ENCODE results near the gene ROR2.

Gene ROR2

GRCh38 chr9:91712811-91713210 lies 237.2 kb downstream of the ROR2 start:
- Histone ChIP-seq H3K4me2 (ENCODE audit: low read length) (no peak overlapping the region), H3K4me1 (ENCODE audit: control insufficient read depth, insufficient read depth, low read length) (no peaks in the 10 kb centered on the region), H3K9me3 (replicated peaks; ENCODE audit: low read length) (no peaks in the 10 kb centered on the region), H3K36me3 (ENCODE audit: insufficient read depth, low read length) (no peaks in the 10 kb centered on the region), H3K4me3 (ENCODE audit: low read length) (no peak overlapping the region), H3K9ac (ENCODE audit: low read depth, low read length) (no peak overlapping the region), H3K27me3 (ENCODE audit: control insufficient read depth, insufficient read depth, low read length) (peaks cover 13% of the 10 kb centered on the region)

GRCh38 chr9:91711755-91712601 lies 238.1 kb downstream of the ROR2 start:
- Histone ChIP-seq H3K36me3 (ENCODE audit: insufficient read depth, low read length) (no peaks in the 10 kb centered on the region), H3K4me1 (ENCODE audit: control insufficient read depth, insufficient read depth, low read length) (no peaks in the 10 kb centered on the region), H3K9me3 (replicated peaks; ENCODE audit: low read length) (no peaks in the 10 kb centered on the region), H3K4me2 (ENCODE audit: low read length) (no peak overlapping the region), H3K4me3 (ENCODE audit: low read length) (no peak overlapping the region), H3K9ac (ENCODE audit: low read depth, low read length) (no peak overlapping the region), H3K27me3 (ENCODE audit: control insufficient read depth, insufficient read depth, low read length) (peaks cover 13% of the 10 kb centered on the region)

GRCh38 chr9:91710158-91710557 lies 239.9 kb downstream of the ROR2 start:
- Histone ChIP-seq H3K36me3 (ENCODE audit: insufficient read depth, low read length) (no peaks in the 10 kb centered on the region), H3K9me3 (replicated peaks; ENCODE audit: low read length) (peaks cover 4% of the 10 kb centered on the region), H3K9ac (ENCODE audit: low read depth, low read length) (no peak overlapping the region), H3K4me2 (ENCODE audit: low read length) (no peak overlapping the region), H3K4me1 (ENCODE audit: control insufficient read depth, insufficient read depth, low read length) (no peaks in the 10 kb centered on the region), H3K27me3 (ENCODE audit: control insufficient read depth, insufficient read depth, low read length) (peaks cover 9% of the 10 kb centered on the region), H3K4me3 (ENCODE audit: low read length) (no peak overlapping the region)

GRCh38 chr9:91705386-91705785 lies 244.6 kb downstream of the ROR2 start:
- H3K4me3 ChIP-seq (ENCODE audit: low read length): no peak overlapping the region
- no peak overlapping the region for H3K9ac ChIP-seq (ENCODE audit: low read depth, low read length)
- peaks cover 4% of the 10 kb centered on the region for H3K9me3 ChIP-seq (replicated peaks; ENCODE audit: low read length)
- no peaks in the 10 kb centered on the region for H3K27me3 ChIP-seq (ENCODE audit: control insufficient read depth, insufficient read depth, low read length)
- H3K4me1 ChIP-seq (ENCODE audit: control insufficient read depth, insufficient read depth, low read length): no peaks in the 10 kb centered on the region
- H3K36me3 ChIP-seq (ENCODE audit: insufficient read depth, low read length): no peaks in the 10 kb centered on the region
- no peak overlapping the region for H3K4me2 ChIP-seq (ENCODE audit: low read length)

GRCh38 chr9:91700475-91700874 lies 249.6 kb downstream of the ROR2 start:
- H3K27me3 ChIP-seq (ENCODE audit: control insufficient read depth, insufficient read depth, low read length): peaks cover 4% of the 10 kb centered on the region
- H3K36me3 ChIP-seq (ENCODE audit: insufficient read depth, low read length): no peaks in the 10 kb centered on the region
- no peak overlapping the region for H3K4me3 ChIP-seq (ENCODE audit: low read length)
- no peak overlapping the region for H3K9ac ChIP-seq (ENCODE audit: low read depth, low read length)
- H3K4me2 ChIP-seq (ENCODE audit: low read length): no peak overlapping the region
- no peaks in the 10 kb centered on the region for H3K9me3 ChIP-seq (replicated peaks; ENCODE audit: low read length)
- no peaks in the 10 kb centered on the region for H3K4me1 ChIP-seq (ENCODE audit: control insufficient read depth, insufficient read depth, low read length)

- Histone ChIP-seq H3K36me3 (ENCODE audit: insufficient read depth, low read length) (no peaks in the 10 kb centered on the region), H3K4me2 (ENCODE audit: low read length) (no peak overlapping the region), H3K9ac (ENCODE audit: low read depth, low read length) (no peak overlapping the region), H3K4me3 (ENCODE audit: low read length) (no peak overlapping the region), H3K4me1 (ENCODE audit: control insufficient read depth, insufficient read depth, low read length) (no peaks in the 10 kb centered on the region), H3K9me3 (replicated peaks; ENCODE audit: low read length) (no peaks in the 10 kb centered on the region), H3K27me3 (ENCODE audit: control insufficient read depth, insufficient read depth, low read length) (peaks cover 13% of the 10 kb centered on the region)
Observed at GRCh38 chr9:91698266-91698665, 251.8 kb downstream of the ROR2 start.

GRCh38 chr9:91697201-91697600 lies 252.8 kb downstream of the ROR2 start:
- H3K9ac ChIP-seq (ENCODE audit: low read depth, low read length): no peak overlapping the region
- H3K4me2 ChIP-seq (ENCODE audit: low read length): no peak overlapping the region
- H3K9me3 ChIP-seq (replicated peaks; ENCODE audit: low read length): no peaks in the 10 kb centered on the region
- H3K36me3 ChIP-seq (ENCODE audit: insufficient read depth, low read length): no peaks in the 10 kb centered on the region
- peaks cover 14% of the 10 kb centered on the region for H3K27me3 ChIP-seq (ENCODE audit: control insufficient read depth, insufficient read depth, low read length)
- H3K4me3 ChIP-seq (ENCODE audit: low read length): no peak overlapping the region
- H3K4me1 ChIP-seq (ENCODE audit: control insufficient read depth, insufficient read depth, low read length): no peaks in the 10 kb centered on the region

- no peaks in the 10 kb centered on the region for H3K9me3 ChIP-seq (replicated peaks; ENCODE audit: low read length)
- H3K4me3 ChIP-seq (ENCODE audit: low read length): no peak overlapping the region
- no peak overlapping the region for H3K9ac ChIP-seq (ENCODE audit: low read depth, low read length)
- no peaks in the 10 kb centered on the region for H3K4me1 ChIP-seq (ENCODE audit: control insufficient read depth, insufficient read depth, low read length)
- no peak overlapping the region for H3K4me2 ChIP-seq (ENCODE audit: low read length)
- H3K27me3 ChIP-seq (ENCODE audit: control insufficient read depth, insufficient read depth, low read length): peaks cover 14% of the 10 kb centered on the region
- H3K36me3 ChIP-seq (ENCODE audit: insufficient read depth, low read length): no peaks in the 10 kb centered on the region
Observed at GRCh38 chr9:91694081-91694870, 255.8 kb downstream of the ROR2 start.

- Histone ChIP-seq H3K9me3 (replicated peaks; ENCODE audit: low read length) (no peaks in the 10 kb centered on the region), H3K9ac (ENCODE audit: low read depth, low read length) (no peak overlapping the region), H3K36me3 (ENCODE audit: insufficient read depth, low read length) (no peaks in the 10 kb centered on the region), H3K4me3 (ENCODE audit: low read length) (no peak overlapping the region), H3K4me2 (ENCODE audit: low read length) (no peak overlapping the region), H3K27me3 (ENCODE audit: control insufficient read depth, insufficient read depth, low read length) (peaks cover 14% of the 10 kb centered on the region), H3K4me1 (ENCODE audit: control insufficient read depth, insufficient read depth, low read length) (no peaks in the 10 kb centered on the region)
Observed at GRCh38 chr9:91693226-91693625, 256.8 kb downstream of the ROR2 start.

- Histone ChIP-seq H3K9me3 (replicated peaks; ENCODE audit: low read length) (no peaks in the 10 kb centered on the region), H3K4me1 (ENCODE audit: control insufficient read depth, insufficient read depth, low read length) (no peaks in the 10 kb centered on the region), H3K9ac (ENCODE audit: low read depth, low read length) (no peak overlapping the region), H3K27me3 (ENCODE audit: control insufficient read depth, insufficient read depth, low read length) (peaks cover 10% of the 10 kb centered on the region), H3K4me2 (ENCODE audit: low read length) (no peak overlapping the region), H3K4me3 (ENCODE audit: low read length) (no peak overlapping the region), H3K36me3 (ENCODE audit: insufficient read depth, low read length) (no peaks in the 10 kb centered on the region)
Observed at GRCh38 chr9:91690540-91691249, 259.3 kb downstream of the ROR2 start.

- Histone ChIP-seq H3K9me3 (replicated peaks; ENCODE audit: low read length) (no peaks in the 10 kb centered on the region), H3K4me1 (ENCODE audit: control insufficient read depth, insufficient read depth, low read length) (no peaks in the 10 kb centered on the region), H3K9ac (ENCODE audit: low read depth, low read length) (no peak overlapping the region), H3K4me3 (ENCODE audit: low read length) (no peak overlapping the region), H3K27me3 (ENCODE audit: control insufficient read depth, insufficient read depth, low read length) (peaks cover 11% of the 10 kb centered on the region), H3K36me3 (ENCODE audit: insufficient read depth, low read length) (no peaks in the 10 kb centered on the region), H3K4me2 (ENCODE audit: low read length) (no peak overlapping the region)
Observed at GRCh38 chr9:91689006-91689405, 261.0 kb downstream of the ROR2 start.
